Upper lobe of right lung (tissue), 1 donor: Measurements from ENCODE around the gene PIP5K1C. TPM values are rescaled to one million over a fixed set of nuclear protein-coding genes. Genes with fewer than 3 reads are reported as not detected.
"Not testable (repeated sequence)": the region's sequence is repeated elsewhere in the genome, so short reads cannot be mapped to it uniquely, and the experiment has no call there.

Experiments used
- ATAC-seq: fragments of 200-7000 bp; cut with Tn5 transposase; one replicate; pipeline ENCODE4 v1.9.1; 2020; ENCODE audit warnings: mild to moderate bottlenecking, moderate library complexity
- DNase-seq: peaks from one replicate; pipeline ENCODE4 v3.0.0-alpha.2; 2020
- H3K27ac ChIP-seq: fragments of 200-600 bp; one replicate; pipeline ENCODE4 v1.8.0; 2022
- H3K27me3 ChIP-seq: fragments of 200-600 bp; one replicate; pipeline ENCODE4 v1.8.0; 2022; ENCODE audit warnings: mild to moderate bottlenecking
- H3K36me3 ChIP-seq: fragments of 200-600 bp; one replicate; pipeline ENCODE4 v1.8.0; 2022
- H3K4me1 ChIP-seq: fragments of 200-600 bp; one replicate; pipeline ENCODE4 v1.8.0; 2022
- H3K4me3 ChIP-seq: fragments of 200-600 bp; one replicate; pipeline ENCODE4 v1.8.0; 2022; ENCODE audit warnings: mild to moderate bottlenecking
- H3K9me3 ChIP-seq: fragments of 200-600 bp; one replicate; pipeline ENCODE4 v1.8.0; 2022
- intact Hi-C: fragments of 100-400 bp; cut with DNase I; formaldehyde crosslinking; loops from one replicate; pipeline ENCODE4 v1.11.0; 2022
- total RNA-seq: library from RNA; stranded (reverse); fragmentation: NEBNext Ultra II Directional; extraction: Animal tissue kit (Norgen Biotek cat#: 25700); gene quantifications from one replicate; pipeline ENCODE4 v1.2.1, GENCODE V29; 2021
- TF ChIP-seq, protein P1 (sequence below): fragments of 200-600 bp; IDR thresholded peaks from one replicate; pipeline ENCODE4 v1.8.0; 2022; ENCODE audit warnings: antibody characterized with exemption
- donor health status: DM: no; HTN: yes; CAD: no; lungs with severe emphysema.

The PIP5K1C gene
- total RNA-seq, 1 donor from 2014 or later: 42.1 TPM

DNA sequence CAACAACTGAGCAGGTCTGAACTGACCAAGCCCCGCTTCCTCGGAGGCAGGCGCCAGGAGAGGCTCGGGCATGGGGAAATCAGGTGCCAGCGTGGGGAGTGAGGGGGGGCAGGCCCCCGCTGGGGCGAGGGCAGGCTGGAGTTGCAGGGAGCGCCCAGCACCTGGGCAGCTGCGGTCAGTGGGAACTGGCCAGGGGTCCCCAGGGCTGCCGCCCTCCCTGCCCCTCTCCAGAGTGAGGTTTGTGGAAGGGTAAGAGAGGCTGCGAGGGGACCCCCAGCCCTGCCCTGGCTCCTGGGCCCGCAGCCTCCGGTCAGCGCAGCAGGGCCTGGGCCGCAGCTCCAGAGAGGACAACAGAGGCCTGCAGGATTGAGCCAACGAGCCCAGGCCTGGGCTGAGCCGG, 32.5 kb downstream of the PIP5K1C start:
- DNase-seq (no peak), ATAC-seq (no peak)
- H3K27ac ChIP-seq: no peak overlapping the region
- intact Hi-C loops: loop anchor here (5.0 kb wide), 1 partner anchor 40 kb away; the partner anchor contains the start of gene TJP3
- TF ChIP-seq, protein P1, sequence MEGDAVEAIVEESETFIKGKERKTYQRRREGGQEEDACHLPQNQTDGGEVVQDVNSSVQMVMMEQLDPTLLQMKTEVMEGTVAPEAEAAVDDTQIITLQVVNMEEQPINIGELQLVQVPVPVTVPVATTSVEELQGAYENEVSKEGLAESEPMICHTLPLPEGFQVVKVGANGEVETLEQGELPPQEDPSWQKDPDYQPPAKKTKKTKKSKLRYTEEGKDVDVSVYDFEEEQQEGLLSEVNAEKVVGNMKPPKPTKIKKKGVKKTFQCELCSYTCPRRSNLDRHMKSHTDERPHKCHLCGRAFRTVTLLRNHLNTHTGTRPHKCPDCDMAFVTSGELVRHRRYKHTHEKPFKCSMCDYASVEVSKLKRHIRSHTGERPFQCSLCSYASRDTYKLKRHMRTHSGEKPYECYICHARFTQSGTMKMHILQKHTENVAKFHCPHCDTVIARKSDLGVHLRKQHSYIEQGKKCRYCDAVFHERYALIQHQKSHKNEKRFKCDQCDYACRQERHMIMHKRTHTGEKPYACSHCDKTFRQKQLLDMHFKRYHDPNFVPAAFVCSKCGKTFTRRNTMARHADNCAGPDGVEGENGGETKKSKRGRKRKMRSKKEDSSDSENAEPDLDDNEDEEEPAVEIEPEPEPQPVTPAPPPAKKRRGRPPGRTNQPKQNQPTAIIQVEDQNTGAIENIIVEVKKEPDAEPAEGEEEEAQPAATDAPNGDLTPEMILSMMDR: no peak
- peaks cover 18% of the 10 kb centered on the region for H3K36me3 ChIP-seq
- H3K9me3 ChIP-seq: no peaks in the 10 kb centered on the region
- no peaks in the 10 kb centered on the region for H3K27me3 ChIP-seq
- no peak overlapping the region for H3K4me3 ChIP-seq
- peaks cover 27% of the 10 kb centered on the region for H3K4me1 ChIP-seq

DNA sequence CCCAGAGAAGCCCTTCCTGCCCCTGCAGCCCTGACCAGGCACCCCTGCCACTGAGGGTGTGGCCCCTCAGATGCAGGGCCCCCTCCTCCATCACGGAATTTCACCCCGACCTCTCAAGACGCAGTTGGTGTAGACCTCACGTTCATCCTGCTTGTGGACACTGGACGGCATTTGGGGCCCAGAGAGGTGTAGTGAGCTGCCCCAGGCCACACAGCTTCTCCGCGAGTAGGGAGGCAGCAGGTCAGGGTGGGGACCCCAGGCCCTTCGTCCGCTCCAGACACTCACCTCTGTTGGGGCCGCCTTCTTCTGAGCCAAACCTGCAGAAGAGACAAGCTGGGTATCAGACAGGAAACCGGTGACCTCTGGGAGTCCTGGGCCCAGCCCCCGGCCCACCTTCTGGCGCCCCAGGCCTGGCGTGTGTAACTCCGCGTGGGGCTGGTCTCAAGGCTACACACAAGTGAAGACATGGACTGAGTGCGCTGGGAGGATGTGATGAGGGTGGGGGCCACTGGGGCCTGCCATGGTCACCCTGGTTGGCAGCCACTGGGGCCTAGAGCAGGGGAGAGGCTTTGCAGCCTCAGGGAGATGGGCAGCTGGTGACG, 33.1 kb downstream of the PIP5K1C start:
- H3K4me1 ChIP-seq: peaks cover 26% of the 10 kb centered on the region
- TF ChIP-seq, protein P1: no peak
- H3K4me3 ChIP-seq: no peak overlapping the region
- no peaks in the 10 kb centered on the region for H3K27me3 ChIP-seq
- no peaks in the 10 kb centered on the region for H3K9me3 ChIP-seq
- H3K36me3 ChIP-seq: peaks cover 18% of the 10 kb centered on the region
- no peak overlapping the region for H3K27ac ChIP-seq
- DNase-seq (no peak), ATAC-seq (no peak)
- intact Hi-C loops: loop anchor here (5.0 kb wide), 1 partner anchor 40 kb away; the partner anchor contains the start of gene TJP3

DNA sequence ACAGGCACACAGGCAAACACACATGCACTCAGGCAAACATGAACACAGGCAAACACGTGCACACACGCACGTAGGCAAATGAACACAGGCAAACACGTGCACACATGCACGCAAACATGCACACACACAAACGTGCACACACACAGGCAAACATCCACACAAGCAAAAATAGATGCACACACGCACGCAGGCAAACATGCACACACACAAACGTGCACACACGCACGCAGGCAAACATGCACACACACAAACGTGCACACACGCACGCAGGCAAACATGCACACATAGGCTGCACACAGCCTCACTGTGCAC, 33.8 kb downstream of the PIP5K1C start:
- H3K27ac ChIP-seq, DNase-seq, ATAC-seq, H3K27me3 ChIP-seq, H3K4me3 ChIP-seq, H3K9me3 ChIP-seq: not testable (repeated sequence)
- Histone ChIP-seq H3K4me1 (peaks cover 20% of the 10 kb centered on the region), H3K36me3 (peaks cover 20% of the 10 kb centered on the region)
- intact Hi-C loops: loop anchor here (5.0 kb wide), 1 partner anchor 41 kb away; the partner anchor contains the start of gene TJP3

DNA sequence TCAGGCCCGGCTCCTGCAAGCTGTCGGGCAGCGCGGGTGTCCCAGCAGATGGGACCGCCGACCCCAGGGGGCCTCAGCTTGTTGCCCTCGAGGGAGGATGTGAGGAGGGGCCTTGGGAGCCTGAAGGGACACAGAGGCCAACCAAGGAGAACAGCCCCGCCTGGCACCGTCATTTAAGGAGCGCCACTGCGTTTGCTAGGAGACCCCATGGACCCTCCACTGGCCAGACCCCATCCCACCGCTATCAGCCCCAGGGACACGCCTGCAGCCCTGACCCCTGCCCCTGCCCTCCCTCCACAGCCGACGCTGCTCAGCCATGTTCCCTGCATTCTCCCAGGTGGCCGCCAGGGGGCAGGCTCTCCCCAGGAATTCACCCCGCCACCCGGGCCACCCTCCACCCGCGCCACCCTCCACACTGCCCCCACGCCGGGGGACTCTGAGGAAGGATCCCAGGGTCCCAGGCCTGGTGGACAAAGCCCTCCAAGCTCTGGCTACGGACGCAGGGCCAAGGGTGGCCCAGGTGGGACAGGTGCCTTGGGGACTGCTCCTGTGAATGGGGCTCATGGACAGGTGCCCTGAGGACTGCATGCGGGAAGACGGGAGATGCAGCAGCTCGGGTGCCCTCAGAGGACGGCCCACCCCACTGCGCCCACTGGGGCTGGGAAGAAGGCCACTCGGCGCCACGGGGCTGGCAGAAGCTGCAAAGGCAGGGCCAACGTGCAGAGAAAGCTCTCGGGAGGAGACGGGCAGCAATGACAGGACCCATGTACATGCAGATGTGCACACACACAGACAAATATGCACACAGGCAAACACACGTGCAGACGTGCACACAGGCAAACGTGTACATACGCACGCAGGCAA, 34.4 kb downstream of the PIP5K1C start:
- TF ChIP-seq, protein P1: peak; percentile 93

DNA sequence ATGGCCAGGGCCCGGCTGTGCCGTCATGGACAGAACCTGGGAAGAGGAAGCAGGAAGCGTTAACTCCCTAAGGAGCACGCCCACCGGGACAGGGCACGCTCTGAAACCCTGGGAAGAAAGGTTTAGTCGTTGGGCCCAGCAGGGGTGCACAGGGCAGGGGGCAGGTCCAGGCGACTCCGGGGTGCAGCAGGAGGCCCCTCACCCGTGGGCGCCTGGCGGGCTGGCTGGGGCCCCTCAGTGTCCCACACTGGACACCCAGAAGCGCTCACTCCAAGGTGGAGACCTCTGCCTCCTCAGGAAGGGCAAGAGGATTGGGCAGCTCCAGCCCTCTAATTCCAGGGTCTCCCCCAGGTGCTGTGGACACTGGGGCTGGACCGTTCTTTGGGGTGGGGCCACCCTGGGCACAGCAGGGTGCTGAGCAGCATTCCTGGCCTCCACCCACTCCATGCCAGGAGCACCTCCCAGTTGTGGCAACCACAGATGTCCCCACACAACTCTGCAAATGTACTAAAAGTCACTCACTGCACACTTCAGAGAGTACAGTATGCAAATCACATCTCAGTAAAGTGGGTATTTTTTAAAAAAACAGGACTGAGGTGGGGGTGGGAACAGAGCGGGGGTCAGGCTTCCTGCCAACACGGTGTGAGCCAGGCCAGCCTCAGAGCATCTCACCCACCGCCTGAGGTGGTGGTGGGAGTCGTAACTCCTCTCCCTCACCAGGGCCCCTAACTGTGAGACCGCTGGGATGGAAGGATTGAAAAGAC, 35.2 kb downstream of the PIP5K1C start:
- Histone ChIP-seq H3K4me1 (peaks cover 6% of the 10 kb centered on the region), H3K9me3 (no peaks in the 10 kb centered on the region), H3K27me3 (no peaks in the 10 kb centered on the region), H3K36me3 (peaks cover 22% of the 10 kb centered on the region), H3K4me3 (no peak overlapping the region), H3K27ac (no peak overlapping the region)
- TF ChIP-seq, protein P1: no peak
- ATAC-seq: no peak
- no peak for DNase-seq
- intact Hi-C loops: loop anchor here (5.0 kb wide), 1 partner anchor 42 kb away; the partner anchor contains the start of gene TJP3

More for the DNA sequence above, 34.4 kb downstream of the PIP5K1C start:
- no peak overlapping the region for H3K4me3 ChIP-seq
- ATAC-seq: peak; percentile 83
- peaks cover 22% of the 10 kb centered on the region for H3K36me3 ChIP-seq
- peaks cover 14% of the 10 kb centered on the region for H3K4me1 ChIP-seq
- DNase-seq: peak; percentile 84
- no peak overlapping the region for H3K27ac ChIP-seq
- intact Hi-C loops: loop anchor here (5.0 kb wide), 1 partner anchor 41 kb away; the partner anchor contains the start of gene TJP3
- no peaks in the 10 kb centered on the region for H3K9me3 ChIP-seq
- H3K27me3 ChIP-seq: no peaks in the 10 kb centered on the region
